ENCODE data around the gene ITPR1. TPM values are rescaled to one million over a fixed set of nuclear protein-coding genes. Genes with fewer than 3 reads are reported as not detected.

Gene ITPR1
- total RNA-seq, 1 experiment from 2014 or later: 13.4 TPM

DNA sequence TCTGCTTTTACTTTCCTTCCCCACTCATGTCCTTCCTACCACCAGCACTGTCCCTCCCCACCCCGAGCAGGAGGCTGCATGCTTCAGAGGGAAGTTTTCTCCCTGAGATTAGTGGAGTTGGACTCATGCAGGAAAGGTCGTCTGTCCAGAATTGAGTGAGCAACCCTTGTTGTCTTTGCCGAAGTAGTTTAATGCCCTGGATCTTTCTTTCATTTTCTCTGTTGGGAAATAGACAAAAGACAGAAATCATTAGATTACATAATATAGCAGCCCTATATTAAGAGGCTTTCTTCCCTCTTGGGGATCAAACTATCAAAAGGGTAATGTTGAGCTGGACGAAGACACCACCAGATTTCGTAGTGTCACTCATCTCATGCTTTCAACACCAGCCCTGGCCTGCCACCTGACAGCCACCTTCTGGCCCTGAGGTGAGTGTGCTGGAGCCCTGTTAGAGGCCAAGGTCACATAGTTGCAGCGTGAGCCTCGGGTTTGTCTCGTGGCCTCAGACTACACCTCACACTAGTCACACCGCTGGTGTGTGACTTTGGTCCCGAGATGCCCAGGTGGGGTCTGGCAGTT, 231.0 kb downstream of the ITPR1 start:
- DNase-seq (ENCODE audit: low read depth, low spot score): no peak
- in situ Hi-C loops (cut with HindIII; ENCODE audit: low pct_unique_long_range_greater_than_20kb, low sequenced_read_pairs): no loop called here

DNA sequence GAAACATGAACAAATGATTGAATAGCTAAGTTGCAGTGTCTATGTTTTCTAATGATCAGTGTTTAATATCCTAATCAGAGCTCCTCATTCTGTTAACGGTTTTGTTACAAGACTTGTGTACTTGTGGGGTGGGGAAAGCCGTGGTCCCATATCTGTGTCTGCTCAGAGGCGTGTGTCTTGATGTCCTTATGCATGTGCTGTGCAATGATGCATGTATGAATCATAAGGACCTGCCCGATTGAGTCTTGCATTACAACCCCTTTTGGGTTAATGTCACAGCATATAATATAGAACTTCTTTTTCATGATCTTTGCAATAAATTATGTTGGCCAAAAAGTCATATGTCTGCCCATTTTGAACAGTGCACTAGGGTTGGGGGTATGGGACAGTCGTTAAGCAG, 233.4 kb downstream of the ITPR1 start:
- in situ Hi-C loops (cut with HindIII; ENCODE audit: low pct_unique_long_range_greater_than_20kb, low sequenced_read_pairs): no loop called here
- no peak for DNase-seq (ENCODE audit: low read depth, low spot score)

DNA sequence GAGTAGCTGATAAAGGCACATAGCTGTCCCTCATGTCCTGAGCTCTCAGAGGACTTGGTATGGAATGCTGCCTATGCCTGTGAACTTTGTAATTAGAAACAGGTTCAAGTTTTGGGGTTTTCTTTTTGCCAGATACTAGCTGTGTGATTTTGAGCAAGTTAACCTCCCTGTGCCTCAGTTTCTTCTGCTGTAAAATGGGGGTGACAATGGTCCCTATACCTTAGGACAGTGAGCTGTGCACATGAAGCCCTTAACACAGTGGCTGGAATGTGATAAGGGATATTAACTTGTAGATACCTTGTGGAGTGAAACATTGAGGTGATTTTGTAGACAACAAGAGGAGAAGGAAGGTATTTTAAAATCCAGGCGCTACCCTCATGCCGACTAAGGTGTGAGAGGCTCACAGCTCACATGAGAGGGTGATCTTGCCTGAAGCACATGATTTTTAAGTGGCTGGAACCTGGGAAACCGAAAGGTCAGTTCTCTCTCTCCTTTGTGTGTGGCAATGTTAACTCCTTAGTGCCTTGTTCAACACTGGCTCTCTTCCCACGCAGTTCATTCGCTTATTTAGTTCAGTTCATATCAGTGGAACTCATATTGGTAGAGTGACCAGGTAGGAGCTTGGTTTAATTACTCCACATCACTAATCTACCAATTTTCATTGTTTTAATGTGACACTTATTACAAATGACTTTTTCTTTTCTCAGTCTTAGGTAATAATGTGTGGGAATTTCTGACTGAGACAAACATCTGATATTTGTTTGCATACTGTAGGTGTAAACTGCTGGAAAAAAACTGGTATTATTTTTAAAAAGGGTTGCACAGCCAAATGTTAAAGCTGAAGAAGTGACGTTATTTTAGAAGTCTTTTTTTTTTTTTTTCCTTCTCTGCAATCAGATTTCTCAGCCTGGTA, 236.2 kb downstream of the ITPR1 start:
- in situ Hi-C loops (cut with HindIII; ENCODE audit: low pct_unique_long_range_greater_than_20kb, low sequenced_read_pairs): no loop called here
- DNase-seq (ENCODE audit: low read depth, low spot score): peak; percentile 53

GRCh38 chr3:4730719-4731118, 237.6 kb downstream of the ITPR1 start:
- peak; percentile 88 for DNase-seq (ENCODE audit: low read depth, low spot score)
- in situ Hi-C loops (cut with HindIII; ENCODE audit: low pct_unique_long_range_greater_than_20kb, low sequenced_read_pairs): no loop called here

GRCh38 chr3:4731543-4732111, 238.5 kb downstream of the ITPR1 start:
- DNase-seq (ENCODE audit: low read depth, low spot score): no peak
- in situ Hi-C loops (cut with HindIII; ENCODE audit: low pct_unique_long_range_greater_than_20kb, low sequenced_read_pairs): no loop called here

GRCh38 chr3:4732925-4733324, 239.8 kb downstream of the ITPR1 start:
- in situ Hi-C loops (cut with HindIII; ENCODE audit: low pct_unique_long_range_greater_than_20kb, low sequenced_read_pairs): no loop called here
- no peak for DNase-seq (ENCODE audit: low read depth, low spot score)

DNA sequence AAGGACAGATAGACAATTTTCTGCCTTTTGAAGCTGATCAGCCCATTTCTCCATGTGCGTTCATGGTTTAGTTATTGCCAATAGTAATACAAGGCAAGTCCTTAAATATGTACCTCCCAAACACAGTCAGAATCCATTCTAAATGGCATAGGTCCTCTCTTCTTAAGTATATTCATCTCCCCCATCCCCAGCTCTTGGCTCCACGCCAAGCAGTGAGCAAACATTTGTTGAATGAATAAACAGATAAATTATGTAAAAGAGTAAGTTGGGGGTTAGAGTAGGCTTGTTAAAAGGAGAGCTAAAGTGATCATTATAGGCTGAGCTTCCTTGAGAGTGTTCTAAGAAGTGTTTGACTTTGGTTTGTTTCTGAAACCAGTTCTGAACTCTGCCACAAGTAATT, 241.3 kb downstream of the ITPR1 start:
- in situ Hi-C loops (cut with HindIII; ENCODE audit: low pct_unique_long_range_greater_than_20kb, low sequenced_read_pairs): no loop called here
- no peak for DNase-seq (ENCODE audit: low read depth, low spot score)

DNA sequence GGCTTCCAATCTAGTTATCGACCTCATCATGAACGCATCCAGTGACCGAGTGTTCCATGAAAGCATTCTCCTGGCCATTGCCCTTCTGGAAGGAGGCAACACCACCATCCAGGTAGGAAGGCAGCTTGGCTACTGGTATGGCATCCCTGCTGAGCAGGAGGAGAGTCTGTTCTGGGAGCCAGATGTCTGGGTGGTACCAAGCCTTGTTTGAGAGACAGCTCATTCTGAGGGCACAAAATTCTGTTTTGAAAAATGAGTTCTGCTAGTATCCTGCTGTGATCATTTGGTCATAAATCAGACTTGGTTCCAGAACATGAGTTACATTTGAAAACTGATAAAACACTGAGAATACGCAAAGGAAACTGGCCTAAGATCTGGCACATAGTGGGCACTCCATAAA, 242.1 kb downstream of the ITPR1 start:
- no peak for DNase-seq (ENCODE audit: low read depth, low spot score)
- in situ Hi-C loops (cut with HindIII; ENCODE audit: low pct_unique_long_range_greater_than_20kb, low sequenced_read_pairs): no loop called here

DNA sequence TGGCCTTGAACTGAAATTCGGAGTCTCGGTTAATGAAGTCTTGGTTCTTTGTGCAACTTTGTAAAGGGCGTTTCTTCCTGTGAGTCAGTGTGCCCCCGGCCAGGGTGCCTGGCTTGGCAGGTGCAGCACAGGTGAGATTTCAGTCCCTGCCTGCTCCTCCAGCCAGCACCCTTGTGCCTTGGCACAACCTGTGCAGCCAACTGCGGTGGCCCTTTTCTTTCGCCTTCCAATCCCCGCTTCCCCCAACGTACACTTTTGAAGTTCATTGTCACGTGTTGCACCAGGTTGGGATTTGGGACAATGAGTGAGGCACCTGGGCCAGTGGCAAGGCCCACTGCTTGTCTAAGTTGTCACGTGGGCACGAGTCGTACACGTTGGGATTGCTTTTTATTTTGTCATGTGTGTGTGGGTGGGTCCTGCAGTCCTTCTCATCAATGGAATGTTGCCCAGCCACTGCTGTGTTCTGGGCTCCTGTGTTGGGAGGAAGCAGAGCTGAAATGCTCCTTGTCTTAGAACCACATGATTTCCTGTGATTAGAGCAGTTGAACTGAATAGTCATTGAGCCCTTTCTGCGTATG, 243.2 kb downstream of the ITPR1 start:
- in situ Hi-C loops (cut with HindIII; ENCODE audit: low pct_unique_long_range_greater_than_20kb, low sequenced_read_pairs): no loop called here
- peak; percentile 99 for DNase-seq (ENCODE audit: low read depth, low spot score)

- in situ Hi-C loops (cut with HindIII; ENCODE audit: low pct_unique_long_range_greater_than_20kb, low sequenced_read_pairs): no loop called here
- DNase-seq (ENCODE audit: low read depth, low spot score): no peak
Measured at GRCh38 chr3:4738737-4739274, 245.7 kb downstream of the ITPR1 start.

DNA sequence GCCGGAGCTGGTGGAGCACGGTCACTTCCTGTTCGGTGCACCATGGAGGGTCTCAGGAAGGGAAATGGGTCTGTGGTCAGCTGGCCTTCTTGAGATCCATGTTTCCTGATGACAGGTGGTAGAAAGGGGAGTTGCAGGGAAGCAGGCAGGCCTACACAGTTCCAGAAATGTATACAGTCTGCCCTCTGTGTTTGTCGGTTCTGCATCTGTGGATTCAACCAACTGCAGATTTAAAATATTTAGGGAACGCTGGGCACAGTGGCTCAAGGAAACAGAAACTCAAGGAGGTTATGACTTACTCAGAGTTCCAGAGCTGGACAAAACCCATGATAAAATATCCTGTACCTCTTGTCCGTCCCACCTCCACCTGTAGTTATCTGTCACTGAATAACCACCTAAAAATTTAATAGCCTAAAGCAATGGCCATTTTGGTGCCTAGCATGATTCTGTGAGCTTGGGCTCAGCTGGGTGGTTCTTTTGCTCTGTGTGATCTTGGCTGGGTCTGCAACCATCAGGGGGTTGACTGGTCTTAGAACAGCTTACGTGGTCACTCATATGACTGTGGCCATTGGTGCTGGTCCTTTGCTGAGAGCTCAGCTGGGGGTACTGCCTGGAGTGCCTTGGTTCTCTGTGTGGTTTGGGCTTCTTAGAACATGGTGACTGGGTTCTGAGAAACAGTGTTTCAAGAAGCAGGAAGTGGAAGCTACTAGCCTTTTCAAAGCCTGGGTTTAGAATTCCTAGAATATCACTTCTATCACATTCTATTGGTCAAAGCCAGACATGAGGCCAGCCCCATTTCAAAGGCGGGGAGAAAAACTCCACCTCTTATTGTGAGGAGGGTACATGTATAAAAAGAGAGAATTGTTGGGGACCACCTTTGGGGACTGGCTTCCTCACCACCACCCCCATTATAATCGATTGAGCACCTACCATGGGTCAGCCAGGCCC, 246.4 kb downstream of the ITPR1 start:
- in situ Hi-C loops (cut with HindIII; ENCODE audit: low pct_unique_long_range_greater_than_20kb, low sequenced_read_pairs): no loop called here
- DNase-seq (ENCODE audit: low read depth, low spot score): no peak

DNA sequence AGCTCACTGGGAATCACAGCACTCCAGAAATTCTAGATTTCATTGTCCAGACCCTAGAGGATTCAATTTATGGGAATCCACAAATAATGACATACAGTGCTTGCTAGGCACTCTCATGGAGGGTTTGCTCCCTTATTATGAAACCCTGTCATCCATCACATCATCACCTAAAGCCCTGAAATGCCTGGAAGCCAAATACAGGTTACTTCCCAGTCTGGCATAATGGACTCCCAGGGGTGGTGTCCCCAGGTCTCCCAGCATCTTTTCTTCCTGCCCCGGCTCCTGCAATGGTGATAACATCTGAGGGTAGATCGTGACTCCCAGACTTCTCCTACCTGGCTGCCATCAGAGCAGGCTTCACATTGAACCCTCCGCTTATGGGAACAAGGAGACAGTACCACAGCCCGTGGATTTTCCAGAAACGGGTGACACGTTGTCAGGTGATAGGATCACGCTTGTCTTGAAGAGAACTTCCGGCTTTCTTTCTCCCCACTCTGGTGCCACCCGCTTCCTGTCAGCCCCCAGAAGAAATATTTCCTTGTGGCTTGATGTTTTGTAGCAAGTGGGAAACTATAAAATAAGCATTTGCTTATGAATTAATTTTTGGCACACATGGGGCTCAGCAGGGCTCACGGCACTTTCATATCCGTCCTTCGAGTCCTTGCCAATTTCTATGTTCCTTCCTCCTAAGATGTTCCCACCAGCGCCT, 247.4 kb downstream of the ITPR1 start:
- in situ Hi-C loops (cut with HindIII; ENCODE audit: low pct_unique_long_range_greater_than_20kb, low sequenced_read_pairs): no loop called here
- no peak for DNase-seq (ENCODE audit: low read depth, low spot score)

DNA sequence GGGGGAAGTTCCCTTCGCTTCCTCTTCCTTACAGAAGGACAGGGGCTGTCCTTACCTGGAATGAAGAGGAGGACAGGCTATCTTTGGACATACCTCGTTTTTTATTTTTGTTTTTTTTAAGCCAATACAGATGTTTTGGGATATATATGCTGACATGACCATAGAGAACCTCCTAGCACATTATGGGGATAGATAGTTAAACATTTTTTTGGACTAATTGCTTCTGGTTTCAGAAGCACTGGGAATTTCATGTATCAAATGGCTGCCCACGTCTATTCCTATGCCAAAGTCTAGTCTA, 247.9 kb downstream of the ITPR1 start:
- DNase-seq (ENCODE audit: low read depth, low spot score): no peak
- in situ Hi-C loops (cut with HindIII; ENCODE audit: low pct_unique_long_range_greater_than_20kb, low sequenced_read_pairs): no loop called here

DNA sequence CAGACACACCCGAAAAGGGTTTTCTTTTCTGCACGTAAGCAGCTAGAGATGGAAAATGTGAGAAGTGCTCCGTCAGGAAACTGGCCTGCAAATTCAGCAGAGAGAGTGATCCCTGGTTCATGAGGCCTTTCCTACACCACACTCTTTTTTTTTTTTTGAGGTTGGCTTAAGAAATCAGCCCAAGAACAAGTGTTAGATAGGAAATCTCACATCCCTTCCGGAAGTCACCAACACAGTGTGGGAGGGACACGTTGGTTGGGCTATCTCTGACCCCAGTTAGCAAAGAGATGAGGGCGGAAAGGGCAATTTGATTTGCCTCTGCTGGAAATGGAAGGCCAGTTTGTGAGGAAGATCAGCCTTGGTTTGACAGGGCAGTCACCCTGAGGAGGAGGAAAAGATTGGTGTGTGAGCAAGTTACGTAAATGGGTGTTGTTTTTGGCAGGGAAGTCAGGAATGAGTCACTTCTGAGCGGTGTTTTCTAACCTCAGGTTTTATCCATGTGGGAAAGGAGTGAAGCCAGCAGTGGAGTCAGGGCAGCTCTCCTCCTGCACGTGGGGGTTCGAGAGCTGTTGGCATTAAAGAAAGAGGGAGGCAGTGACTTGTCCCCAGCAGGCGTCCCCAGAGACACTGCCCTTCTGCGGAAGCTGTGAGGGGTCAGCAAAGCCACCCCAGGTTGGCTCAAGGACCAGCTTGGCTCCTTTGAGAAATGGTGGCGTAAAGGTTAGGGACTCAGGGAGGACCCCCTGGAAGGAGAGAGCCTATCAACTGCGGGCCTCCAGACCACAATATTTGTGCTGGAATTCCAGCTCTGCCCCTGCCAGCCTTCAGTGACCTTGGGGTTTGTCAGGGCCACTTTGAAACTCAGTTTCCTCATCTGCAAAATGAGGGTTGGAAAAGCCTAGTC, 248.5 kb downstream of the ITPR1 start:
- in situ Hi-C loops (cut with HindIII; ENCODE audit: low pct_unique_long_range_greater_than_20kb, low sequenced_read_pairs): no loop called here
- peak; percentile 84 for DNase-seq (ENCODE audit: low read depth, low spot score)

DNA sequence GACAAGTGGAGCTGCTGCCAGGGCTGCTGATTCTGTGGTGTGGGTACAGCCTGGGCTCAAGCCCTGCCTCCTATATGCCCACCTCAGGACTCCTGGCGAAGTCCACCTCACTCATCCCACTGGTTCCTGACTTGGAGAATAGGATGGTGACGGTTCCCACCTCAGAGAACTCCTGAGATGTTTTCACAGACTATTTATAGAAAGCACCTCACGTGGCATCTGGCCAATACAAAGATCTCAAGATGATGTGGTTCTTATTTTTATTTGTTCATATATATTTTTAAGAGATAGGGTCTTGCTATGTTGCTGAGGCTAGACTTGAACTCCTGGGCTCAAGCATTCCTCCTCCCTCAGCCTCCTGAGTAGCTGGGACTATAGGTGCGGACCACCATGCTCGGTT, 249.2 kb downstream of the ITPR1 start:
- DNase-seq (ENCODE audit: low read depth, low spot score): no peak
- in situ Hi-C loops (cut with HindIII; ENCODE audit: low pct_unique_long_range_greater_than_20kb, low sequenced_read_pairs): no loop called here

- in situ Hi-C loops (cut with HindIII; ENCODE audit: low pct_unique_long_range_greater_than_20kb, low sequenced_read_pairs): no loop called here
- DNase-seq (ENCODE audit: low read depth, low spot score): no peak
Measured at GRCh38 chr3:4743371-4743770, 250.2 kb downstream of the ITPR1 start.

Measured in SK-MEL-5 (cell line).